Right cardiac atrium (tissue), 5 donors: ENCODE measurements around the gene TGFBI. TPM values are rescaled to one million over a fixed set of nuclear protein-coding genes. Genes with fewer than 3 reads are reported as not detected.

Experiments used
- ATAC-seq, 2 donors: fragments of 200-7000 bp; cut with Tn5 transposase; one replicate each; pipeline versions ENCODE4 v1.8.0 to v1.9.1; 2020; ENCODE audit warnings: moderate library complexity in 2 of 2, mild to moderate bottlenecking in 1 of 2
- DNase-seq, 3 donors: peaks; one replicate each; pipeline ENCODE4 v3.0.0-alpha.2; 2020
- H3K27ac ChIP-seq: one replicate; pipeline ENCODE4 v1.5.1; 2013; ENCODE audit warnings: mild to moderate bottlenecking, low read length, control low read depth, moderate library complexity
- H3K27me3 ChIP-seq: one replicate; pipeline ENCODE4 v1.6.1; 2013; ENCODE audit not compliant: control insufficient read depth, insufficient read depth
- H3K4me1 ChIP-seq: one replicate; pipeline ENCODE4 v1.6.1; 2013; ENCODE audit warnings: low read length; ENCODE audit not compliant: control insufficient read depth, insufficient read depth
- H3K4me3 ChIP-seq: one replicate; pipeline ENCODE4 v1.5.1; 2013; ENCODE audit warnings: low read length, control low read depth
- H3K9me3 ChIP-seq: one replicate; pipeline ENCODE4 v1.6.1; 2013; ENCODE audit warnings: low read length; ENCODE audit not compliant: control insufficient read depth
- WGBS: extraction: QIAGEN DNeasy Blood & Tissue Kit; methylation state at CpG from one replicate; pipeline ENCODE4 v1.1.7; 2013; 5-methylcytosine and 5-hydroxymethylcytosine counted together
- intact Hi-C, 4 donors: fragments of 100-400 bp; cut with DNase I; formaldehyde crosslinking; loops; one replicate each; pipeline versions ENCODE4 v1.11.0 to v1.14.0; 2022 to 2023
- polyA plus RNA-seq: library from polyadenylated mRNA; stranded (reverse); fragments of 200-250 nt; gene quantifications from one replicate; pipeline ENCODE4 v1.2.3, GENCODE V29; 2013
- total RNA-seq, 4 donors: library from RNA; stranded (reverse); fragmentation: NEBNext Ultra II Directional; extraction: Animal tissue kit (Norgen Biotek cat#: 25700); gene quantifications; one replicate each; pipeline ENCODE4 v1.2.1, GENCODE V29; 2021
- donor health status: healthy with polysubstance abuse.
- donor health status: DM: no; HTN: yes; CAD: no.
- donor health status: DM: no; HTN: no; CAD: no.
- donor health status: DM: no; HTN: yes; CAD: no; lungs with severe emphysema.
- donor health status: DM: yes; HTN: yes; CAD: no.

Gene TGFBI
- total and polyA plus RNA-seq, 5 donors: 41.6 to 60.4 (median 47.0) TPM

DNA sequence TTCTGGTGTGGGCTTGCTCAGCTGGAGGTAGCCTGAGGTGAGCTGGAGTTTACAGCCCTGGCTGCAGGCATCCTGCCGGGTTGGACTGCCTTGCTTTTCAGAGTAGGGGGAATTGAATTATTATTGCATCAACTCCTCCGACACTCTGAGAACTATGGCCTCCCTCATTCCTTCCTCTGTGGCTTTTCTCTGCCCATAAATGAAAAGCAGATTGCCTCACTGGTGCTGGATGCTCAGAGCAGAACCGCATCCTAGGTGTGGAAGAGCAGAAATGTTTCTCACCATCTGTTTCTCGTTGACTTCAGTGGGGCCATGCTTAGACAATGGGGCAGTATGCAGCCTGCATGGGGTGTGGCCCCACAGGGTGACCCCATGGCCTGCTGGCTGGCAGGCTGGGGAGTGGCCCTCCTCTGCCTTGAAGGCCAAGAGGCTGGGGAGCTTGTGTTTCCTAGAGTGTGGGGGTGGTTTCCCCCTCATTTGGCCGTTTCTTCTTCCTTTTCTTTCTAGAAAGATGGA is 27.3 kb upstream of the TGFBI start:
- DNase-seq (peak; percentile 42 to 65 (median 54)), ATAC-seq (peak in 1 of 2 donors; percentile 59)
- Histone ChIP-seq H3K4me1 (no peaks in the 10 kb centered on the region), H3K27me3 (no peaks in the 10 kb centered on the region), H3K4me3 (no peak overlapping the region), H3K9me3 (no peaks in the 10 kb centered on the region), H3K27ac (no peak overlapping the region)
- 45% methylated on average over 5 of the region's 5 CpGs for WGBS
- intact Hi-C loops: no loop called here

DNA sequence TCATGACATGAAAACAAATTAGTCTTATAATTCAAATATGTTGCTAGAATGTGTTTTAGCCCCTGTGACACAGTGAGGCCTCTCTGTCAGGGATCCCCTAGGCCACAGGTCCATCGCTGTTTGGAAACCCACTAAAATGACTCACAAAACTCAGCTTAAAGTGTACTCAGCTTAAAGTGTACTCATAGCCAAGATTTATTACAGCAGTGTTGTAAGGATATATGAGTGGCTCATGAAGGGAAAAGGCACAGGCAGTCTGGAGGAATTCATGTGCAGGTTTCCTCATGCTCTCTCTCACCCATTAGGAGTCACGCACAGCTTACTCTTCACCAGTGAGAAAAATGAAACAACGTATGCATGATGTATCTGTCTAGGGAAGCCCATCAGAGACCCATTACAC is 24.4 kb upstream of the TGFBI start:
- ATAC-seq (no peak), DNase-seq (no peak)
- intact Hi-C loops: no loop called here
- Histone ChIP-seq H3K9me3 (no peaks in the 10 kb centered on the region), H3K4me1 (no peaks in the 10 kb centered on the region), H3K27me3 (no peaks in the 10 kb centered on the region), H3K4me3 (no peak overlapping the region), H3K27ac (no peak overlapping the region)
- WGBS: 93% methylated on average over 3 of the region's 3 CpGs

DNA sequence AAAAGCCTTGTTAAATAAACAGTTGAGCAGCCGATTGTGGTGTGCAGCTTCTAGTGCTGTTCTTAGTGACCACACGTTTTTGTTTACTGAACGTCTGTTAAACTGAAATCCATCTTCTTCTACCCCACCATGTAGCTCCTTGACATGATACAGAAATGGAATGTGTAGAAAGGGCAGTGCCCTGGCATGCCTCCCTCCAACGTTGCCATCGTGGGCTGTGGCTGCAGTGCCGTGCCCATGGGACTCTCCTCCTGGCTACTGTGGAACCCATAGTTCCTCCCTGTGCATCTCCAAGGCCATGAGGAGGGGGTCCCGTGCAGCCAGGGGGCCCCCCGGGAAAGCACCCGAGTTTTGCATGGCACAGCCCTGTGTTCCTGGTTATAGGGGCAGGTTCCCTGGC is 23.3 kb upstream of the TGFBI start:
- Histone ChIP-seq H3K9me3 (no peaks in the 10 kb centered on the region), H3K27ac (no peak overlapping the region), H3K4me3 (no peak overlapping the region), H3K4me1 (no peaks in the 10 kb centered on the region), H3K27me3 (no peaks in the 10 kb centered on the region)
- ATAC-seq (no peak), DNase-seq (no peak)
- 79% methylated on average over 9 of the region's 9 CpGs for WGBS
- intact Hi-C loops: no loop called here

DNA sequence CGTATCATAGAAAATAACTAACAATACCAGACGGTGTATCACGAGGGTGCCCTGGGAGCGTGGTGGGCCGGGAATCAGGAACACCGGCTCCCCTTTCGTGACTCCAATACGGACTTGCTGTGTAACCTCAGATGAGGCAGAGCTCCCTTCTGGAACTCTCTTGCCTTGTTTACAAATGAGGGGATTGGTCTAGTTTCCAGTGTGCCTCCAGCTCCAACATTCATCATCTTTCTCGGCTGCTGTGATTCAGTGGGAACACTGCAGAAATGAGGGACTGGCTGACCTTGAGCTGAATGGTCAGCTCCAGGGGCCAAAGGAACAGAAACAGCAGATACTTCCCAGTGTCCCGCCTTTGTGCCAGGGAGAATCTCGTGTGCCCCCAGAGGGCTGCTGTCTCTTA is 22.6 kb upstream of the TGFBI start:
- Histone ChIP-seq H3K4me1 (no peaks in the 10 kb centered on the region), H3K4me3 (no peak overlapping the region), H3K9me3 (no peaks in the 10 kb centered on the region), H3K27me3 (no peaks in the 10 kb centered on the region), H3K27ac (no peak overlapping the region)
- DNase-seq (no peak), ATAC-seq (no peak)
- WGBS: 75% methylated on average over 11 of the region's 11 CpGs
- intact Hi-C loops: no loop called here

DNA sequence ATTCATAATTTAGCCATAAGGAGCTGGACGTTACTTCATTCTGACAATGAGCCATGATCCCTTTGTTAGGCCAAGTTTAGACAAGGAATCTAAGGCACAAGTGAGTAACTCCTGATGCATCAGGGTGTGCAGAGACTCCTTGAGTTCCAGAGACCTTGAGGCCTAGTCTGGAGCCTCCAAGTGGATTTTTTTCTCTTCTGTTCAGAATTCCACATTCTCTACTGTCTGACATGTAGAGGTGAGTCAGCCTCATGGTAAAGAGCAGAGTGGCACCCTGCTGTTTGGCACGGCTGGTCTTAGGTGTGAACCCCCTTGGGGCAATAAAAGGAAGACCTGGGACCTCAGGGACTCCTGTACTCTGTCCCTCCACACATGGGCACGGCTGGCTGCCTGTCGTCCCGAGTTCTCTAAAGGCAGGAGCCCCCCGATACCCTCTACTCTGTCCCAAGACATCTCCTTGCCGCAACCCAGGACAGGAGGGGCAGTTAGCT is 22.0 kb upstream of the TGFBI start:
- Histone ChIP-seq H3K9me3 (no peaks in the 10 kb centered on the region), H3K4me1 (no peaks in the 10 kb centered on the region), H3K4me3 (no peak overlapping the region), H3K27me3 (no peaks in the 10 kb centered on the region), H3K27ac (no peak overlapping the region)
- ATAC-seq (no peak), DNase-seq (no peak)
- intact Hi-C loops: no loop called here
- WGBS: 89% methylated on average over 7 of the region's 7 CpGs

DNA sequence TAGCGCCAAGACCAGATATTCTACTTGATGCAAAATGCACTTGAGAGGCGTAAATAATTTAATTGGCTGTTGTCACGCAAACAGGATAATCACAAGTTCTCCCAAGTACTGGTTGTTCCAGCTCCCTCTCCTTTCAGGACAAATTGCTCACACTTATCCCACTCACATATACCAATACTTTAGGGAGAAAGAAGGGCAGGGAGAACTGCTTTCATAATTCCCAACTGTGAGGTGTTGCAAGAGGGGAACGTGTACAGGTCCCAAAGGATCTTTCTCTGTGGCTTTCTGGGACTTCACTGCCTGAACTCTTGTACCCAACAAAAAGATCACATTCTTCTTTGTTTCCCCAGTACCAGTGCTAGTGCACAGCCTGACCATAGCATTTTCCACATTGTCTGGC is 21.5 kb upstream of the TGFBI start:
- no peak overlapping the region for H3K4me3 ChIP-seq
- intact Hi-C loops: no loop called here
- no peak overlapping the region for H3K27ac ChIP-seq
- no peaks in the 10 kb centered on the region for H3K27me3 ChIP-seq
- no peaks in the 10 kb centered on the region for H3K4me1 ChIP-seq
- ATAC-seq (peak in 1 of 2 donors; percentile 25), DNase-seq (no peak)
- 71% methylated on average over 4 of the region's 4 CpGs for WGBS
- H3K9me3 ChIP-seq: no peaks in the 10 kb centered on the region

DNA sequence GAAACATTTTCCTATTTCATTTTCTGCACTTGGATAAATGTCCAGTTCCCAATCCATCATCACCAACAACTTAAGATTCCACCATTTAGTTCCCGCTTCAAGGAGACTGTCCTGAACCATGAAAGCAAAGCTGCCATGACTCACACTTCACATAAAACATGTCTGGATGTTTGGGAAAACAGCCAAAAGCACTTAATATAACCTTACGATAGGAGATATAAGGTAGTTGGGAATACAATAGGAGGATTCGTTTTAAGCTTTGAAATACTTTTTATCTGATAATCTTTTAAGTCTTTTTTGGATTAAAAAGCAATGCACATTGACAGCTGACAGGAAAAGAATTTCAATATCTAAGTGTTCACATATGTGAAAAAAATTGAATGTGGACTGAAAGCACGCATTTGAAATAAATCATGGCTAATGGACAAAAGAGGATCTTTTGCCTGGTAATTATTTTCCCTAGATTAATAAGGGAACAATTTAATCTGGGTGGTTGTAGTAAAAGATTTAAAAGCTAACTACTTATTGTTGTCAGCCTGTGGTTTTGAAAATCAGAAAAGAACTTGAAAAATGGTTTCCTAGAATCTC is 17.3 kb upstream of the TGFBI start:
- intact Hi-C loops: no loop called here
- Histone ChIP-seq H3K27me3 (no peaks in the 10 kb centered on the region), H3K27ac (no peak overlapping the region), H3K4me3 (no peak overlapping the region), H3K4me1 (no peaks in the 10 kb centered on the region), H3K9me3 (no peaks in the 10 kb centered on the region)
- ATAC-seq (no peak), DNase-seq (no peak)
- WGBS: 29% methylated on average over 4 of the region's 4 CpGs

DNA sequence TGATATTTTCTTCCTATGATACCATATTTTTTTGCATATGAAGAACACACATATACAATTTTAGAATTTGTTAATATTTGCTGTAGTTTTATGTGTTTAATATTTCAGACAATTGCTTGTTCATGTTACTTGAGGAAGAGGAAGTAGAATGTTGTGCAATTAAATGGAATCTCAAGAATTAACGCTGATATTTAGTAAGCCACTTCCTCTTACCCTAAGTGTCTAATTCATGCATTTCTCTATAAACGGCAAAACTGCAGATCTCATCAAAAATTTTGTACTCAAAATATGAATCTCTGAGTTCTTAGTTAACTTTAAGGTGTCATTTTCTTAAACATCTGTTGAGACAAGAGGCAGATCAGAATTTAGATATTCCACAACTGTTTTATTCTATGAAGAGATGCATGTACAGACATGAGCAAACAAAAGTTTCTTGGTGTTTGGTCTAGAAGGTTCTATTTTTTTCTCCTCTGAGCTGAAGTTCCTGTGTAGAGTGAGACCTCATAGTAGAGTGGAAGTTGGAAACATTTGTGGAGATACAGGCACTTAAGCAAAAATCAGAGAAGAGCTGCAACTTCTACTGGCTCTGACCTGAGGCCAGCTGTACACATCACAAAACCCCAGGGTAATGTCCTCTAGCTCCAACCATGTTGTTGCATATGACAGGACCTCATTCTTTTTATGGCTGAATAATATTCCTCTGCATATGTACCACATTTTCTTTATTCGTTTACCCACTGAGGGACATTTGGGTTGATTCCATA is 16.6 kb upstream of the TGFBI start:
- ATAC-seq: peak; percentile 45 to 56
- no peaks in the 10 kb centered on the region for H3K4me1 ChIP-seq
- no peak overlapping the region for H3K27ac ChIP-seq
- H3K9me3 ChIP-seq: no peaks in the 10 kb centered on the region
- intact Hi-C loops: no loop called here
- no peaks in the 10 kb centered on the region for H3K27me3 ChIP-seq
- no peak for DNase-seq
- 26% methylated on average over 3 of the region's 3 CpGs for WGBS
- H3K4me3 ChIP-seq: no peak overlapping the region

DNA sequence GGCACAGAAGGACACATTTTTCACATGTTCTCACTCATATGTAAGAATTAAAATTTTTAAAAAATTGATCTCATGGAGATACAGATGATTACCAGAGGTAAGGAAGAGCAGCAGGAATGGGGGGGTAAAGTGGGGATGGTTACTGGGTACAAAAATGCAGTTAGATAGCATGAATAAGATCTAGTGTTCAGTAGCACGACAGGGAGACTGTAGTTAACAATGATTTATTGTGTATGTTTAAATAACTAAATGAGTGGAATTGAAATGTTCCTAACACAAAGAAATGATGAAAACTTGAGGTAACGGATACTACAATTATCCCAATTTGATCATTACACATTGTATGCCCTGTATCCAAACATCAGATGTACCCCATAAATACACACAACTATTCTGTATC is 15.2 kb upstream of the TGFBI start:
- 78% methylated on average over 2 of the region's 2 CpGs for WGBS
- Histone ChIP-seq H3K27me3 (no peaks in the 10 kb centered on the region), H3K27ac (no peak overlapping the region), H3K9me3 (no peaks in the 10 kb centered on the region), H3K4me1 (no peaks in the 10 kb centered on the region), H3K4me3 (no peak overlapping the region)
- no peak for DNase-seq
- intact Hi-C loops: no loop called here
- ATAC-seq: no peak

DNA sequence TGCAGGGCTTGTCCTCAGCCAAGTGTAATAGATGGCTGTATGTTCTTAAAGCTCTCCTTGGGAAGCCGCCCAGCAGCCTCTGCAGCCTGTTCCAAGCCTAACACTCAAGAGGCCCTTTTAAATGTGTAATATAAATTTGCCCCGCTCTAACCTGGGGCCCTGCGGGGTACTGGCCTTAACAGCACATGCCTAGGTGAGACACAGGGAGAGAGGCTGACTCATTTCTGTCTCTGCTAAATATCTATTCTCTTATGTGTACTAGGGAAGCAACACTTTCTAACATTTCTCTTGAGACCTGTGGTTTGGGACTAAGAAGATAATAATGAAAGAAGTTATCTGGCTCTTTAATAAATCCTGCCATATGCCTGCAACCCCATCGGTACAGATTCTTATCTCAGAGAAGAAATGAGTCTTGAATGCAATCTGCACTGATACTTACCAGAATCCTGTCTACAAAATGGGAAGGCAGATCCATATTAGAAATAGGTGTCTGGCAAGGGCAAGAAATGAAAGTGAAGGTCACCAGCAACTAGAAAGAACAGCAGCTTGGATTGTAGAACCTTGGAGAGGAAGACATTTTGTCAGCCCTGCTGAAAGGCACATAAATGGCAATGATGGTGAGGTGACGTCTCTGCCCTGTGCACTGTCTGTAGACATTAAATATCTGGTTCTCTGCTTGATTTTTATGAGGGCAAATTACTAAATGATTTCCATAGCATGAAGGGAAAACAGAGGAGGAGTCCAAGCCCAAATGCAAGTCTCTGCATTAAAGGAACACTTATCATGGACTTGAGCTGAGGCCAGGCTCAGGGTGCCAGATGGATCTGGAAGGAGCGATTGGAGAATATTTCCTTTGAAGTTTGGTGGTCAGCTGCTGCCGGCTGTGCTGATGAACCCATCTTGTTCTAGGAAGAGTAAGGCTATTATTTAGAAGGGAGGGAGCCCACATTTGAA is 14.5 kb upstream of the TGFBI start:
- peak in 1 of 3 donors; percentile 81 for DNase-seq
- ATAC-seq: peak; percentile 22 to 64
- no peaks in the 10 kb centered on the region for H3K9me3 ChIP-seq
- no peak overlapping the region for H3K27ac ChIP-seq
- 51% methylated on average over 7 of the region's 7 CpGs for WGBS
- H3K27me3 ChIP-seq: no peaks in the 10 kb centered on the region
- intact Hi-C loops: no loop called here
- H3K4me3 ChIP-seq: no peak overlapping the region
- H3K4me1 ChIP-seq: peaks cover under 1% of the 10 kb centered on the region

DNA sequence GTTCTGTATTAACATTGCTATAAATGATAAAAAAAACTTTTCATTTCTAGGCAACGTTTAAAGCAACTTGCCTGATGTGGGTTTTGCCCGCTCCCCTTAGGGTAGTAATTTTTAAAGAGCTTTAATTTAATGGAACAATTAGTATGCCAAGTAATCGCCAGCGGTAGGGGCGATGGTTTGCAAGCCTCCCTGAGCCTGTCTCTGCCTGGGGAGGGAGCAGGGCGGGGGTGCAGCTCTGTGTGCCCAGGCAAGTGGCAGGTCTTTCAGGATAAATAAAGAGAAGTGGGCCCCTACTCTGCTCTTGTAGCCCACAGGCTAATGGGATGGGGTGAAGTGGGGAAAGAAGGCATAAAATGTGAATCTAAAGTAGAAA is 13.8 kb upstream of the TGFBI start:
- 80% methylated on average over 6 of the region's 6 CpGs for WGBS
- Histone ChIP-seq H3K27me3 (no peaks in the 10 kb centered on the region), H3K9me3 (no peaks in the 10 kb centered on the region), H3K27ac (no peak overlapping the region), H3K4me3 (no peak overlapping the region), H3K4me1 (peaks cover 6% of the 10 kb centered on the region)
- DNase-seq (no peak), ATAC-seq (no peak)
- intact Hi-C loops: no loop called here
